GM18520 (cell line): ENCODE data around the gene PCDHAC2.

Source experiments
- ATAC-seq: cut with Tn5 transposase; IDR thresholded peaks from one replicate; pipeline ENCODE4 v1.9.1; 2021; ENCODE audit not compliant: unreplicated experiment

The PCDHAC2 gene, protein sequence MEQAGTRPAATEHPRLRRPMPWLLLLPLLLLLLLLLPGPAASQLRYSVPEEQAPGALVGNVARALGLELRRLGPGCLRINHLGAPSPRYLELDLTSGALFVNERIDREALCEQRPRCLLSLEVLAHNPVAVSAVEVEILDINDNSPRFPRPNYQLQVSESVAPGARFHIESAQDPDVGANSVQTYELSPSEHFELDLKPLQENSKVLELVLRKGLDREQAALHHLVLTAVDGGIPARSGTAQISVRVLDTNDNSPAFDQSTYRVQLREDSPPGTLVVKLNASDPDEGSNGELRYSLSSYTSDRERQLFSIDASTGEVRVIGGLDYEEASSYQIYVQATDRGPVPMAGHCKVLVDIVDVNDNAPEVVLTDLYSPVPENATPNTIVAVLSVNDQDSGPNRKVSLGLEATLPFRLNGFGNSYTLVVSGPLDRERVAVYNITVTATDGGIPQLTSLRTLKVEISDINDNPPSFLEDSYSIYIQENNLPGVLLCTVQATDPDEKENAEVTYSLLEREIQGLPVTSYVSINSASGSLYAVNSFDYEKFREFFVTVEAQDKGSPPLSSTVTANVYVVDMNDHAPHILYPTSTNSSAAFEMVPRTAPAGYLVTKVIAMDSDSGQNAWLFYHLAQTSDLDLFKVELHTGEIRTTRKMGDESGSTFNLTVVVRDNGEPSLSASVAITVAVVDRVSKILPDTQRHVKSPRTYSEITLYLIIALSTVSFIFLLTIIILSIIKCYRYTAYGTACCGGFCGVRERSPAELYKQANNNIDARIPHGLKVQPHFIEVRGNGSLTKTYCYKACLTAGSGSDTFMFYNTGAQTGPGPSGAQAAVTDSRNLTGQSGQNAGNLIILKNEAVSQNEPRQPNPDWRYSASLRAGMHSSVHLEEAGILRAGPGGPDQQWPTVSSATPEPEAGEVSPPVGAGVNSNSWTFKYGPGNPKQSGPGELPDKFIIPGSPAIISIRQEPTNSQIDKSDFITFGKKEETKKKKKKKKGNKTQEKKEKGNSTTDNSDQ

GRCh38 chr5:140966293-140967225 is at the start of gene PCDHAC2:
TSS of gene PCDHAC2 (plus strand) at chr5:140966476. CDS start at chr5:140966767, 291 bp downstream.
- no peak for ATAC-seq

DNA sequence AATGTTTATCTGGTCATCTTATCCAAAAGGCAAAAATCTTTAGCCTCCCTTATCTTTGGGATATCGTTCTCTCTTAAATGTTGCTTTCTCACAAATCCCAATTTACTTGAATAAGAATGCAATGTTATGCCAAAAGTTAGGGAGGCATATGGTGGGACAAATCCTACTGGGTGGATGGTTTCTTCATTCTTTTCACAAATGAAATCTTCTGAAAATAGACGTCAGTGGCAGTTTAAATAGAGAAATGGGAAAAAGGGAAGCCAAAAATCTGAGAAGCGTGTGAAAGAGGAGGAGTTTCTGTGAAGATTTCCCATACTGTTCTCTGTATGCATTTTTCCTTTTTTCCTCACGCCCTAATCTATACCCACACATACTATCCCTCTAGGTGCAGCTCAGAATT is 42.7 kb upstream of the PCDHAC2 start:
- ATAC-seq = no peak

DNA sequence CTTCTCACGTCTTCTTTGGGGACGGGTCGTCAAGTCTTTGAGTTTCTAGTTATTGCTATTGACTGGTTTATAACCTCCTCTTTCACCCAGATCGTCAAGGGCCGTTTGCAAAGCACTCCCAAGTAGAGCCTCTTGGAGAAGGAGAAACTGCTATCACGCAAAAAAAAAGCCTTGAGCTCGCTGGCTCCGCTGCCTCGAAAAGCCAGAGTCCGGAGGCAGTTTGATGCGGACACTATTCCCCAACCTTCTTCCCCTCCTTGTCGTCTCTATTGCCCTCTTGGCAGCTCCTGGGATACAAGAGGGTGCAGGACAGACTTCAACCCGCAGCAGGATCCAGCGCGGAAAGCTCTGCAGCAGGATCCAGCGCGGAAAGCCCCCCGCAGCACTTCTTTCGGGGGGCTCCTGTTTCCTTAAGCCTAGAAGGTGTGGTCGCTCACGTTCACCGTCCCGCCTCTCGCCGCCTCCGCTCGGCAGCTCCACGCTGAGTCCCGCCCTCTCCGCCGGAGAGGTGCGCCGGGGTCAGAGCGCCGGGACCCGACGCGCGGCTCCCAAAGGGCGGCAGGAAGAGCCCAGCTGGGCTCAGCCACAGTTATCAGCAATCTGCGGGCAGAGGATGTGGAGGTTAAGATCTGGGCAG is 40.4 kb upstream of the PCDHAC2 start, which contains the start of gene PCDHAC1:
Gene PCDHAC1 (plus strand): TSS at position 494 of the 637 bp plus-strand sequence. CDS start 594 bp downstream, outside the sequence.
- no peak for ATAC-seq

DNA sequence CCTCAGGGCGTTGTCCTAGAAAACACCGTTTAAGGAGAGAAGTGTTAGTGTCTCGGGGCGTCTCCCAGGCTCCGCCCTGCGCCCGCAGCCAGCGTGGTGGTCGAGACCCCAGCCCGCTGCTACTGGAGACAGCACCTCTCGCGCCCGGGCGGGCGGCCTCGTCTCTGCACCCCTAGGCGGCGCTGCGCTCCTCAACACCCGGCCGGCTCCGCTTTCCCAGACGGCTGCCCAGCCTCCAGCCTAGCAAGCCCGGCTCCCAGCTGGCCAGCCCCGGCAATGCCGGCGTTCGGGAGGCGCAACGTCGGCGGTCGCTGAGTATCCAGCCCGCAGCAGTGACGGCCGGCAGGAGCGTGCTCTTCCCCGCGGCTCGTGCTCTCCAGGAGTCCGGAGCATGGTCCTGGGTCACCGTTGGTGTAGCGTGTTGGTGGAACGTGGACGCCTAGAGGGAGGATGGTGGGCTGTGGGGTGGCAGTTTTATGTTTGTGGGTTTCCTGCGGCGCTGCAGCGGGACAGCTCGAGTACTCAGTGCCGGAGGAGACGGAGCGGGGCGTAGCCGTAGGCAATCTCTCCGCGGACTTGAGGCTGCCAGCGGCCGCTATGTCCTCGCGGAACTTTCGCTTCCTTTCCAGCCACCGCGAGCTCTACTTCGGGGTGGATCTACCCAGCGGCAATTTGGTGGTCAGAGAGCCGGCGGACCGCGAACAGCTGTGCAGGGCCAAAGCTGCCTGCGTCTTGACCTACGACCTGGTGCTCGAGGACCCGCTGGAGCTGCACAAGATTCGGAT is 39.6 kb upstream of the PCDHAC2 start:
- no peak for ATAC-seq

GRCh38 chr5:140927228-140927573 is 39.1 kb upstream of the PCDHAC2 start:
- no peak for ATAC-seq

DNA sequence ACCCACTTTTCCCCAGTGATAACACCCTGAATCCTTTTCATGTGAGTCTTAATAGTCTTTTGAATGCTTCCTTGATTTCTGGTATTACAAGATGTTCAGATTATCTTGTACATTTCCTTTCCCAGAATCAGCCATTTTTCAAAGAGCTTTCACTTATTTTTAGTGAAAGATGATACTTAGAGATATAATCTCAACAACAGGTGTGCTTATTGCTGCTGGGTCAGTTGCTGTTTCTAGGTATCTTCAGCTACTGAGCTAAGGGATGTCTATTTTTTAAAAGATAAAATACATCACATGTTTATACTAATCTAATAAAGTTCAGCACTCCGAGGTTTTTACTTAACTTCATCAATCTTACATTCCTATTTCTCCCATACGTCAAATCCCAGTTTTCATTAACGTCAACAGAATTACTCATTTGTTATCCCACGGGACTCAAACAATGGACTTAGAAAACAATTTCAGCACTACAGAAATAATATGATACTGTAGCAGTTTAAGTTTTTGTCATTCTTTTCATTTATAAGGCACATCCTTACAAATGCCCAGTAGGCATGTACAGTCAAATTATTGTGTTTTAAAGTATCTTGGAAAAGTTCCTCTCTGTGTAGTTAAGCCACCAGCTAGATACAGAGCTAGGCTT is 31.2 kb upstream of the PCDHAC2 start:
- no peak for ATAC-seq

GRCh38 chr5:140946578-140946977 is 19.7 kb upstream of the PCDHAC2 start:
- no peak for ATAC-seq

GRCh38 chr5:140951636-140952035 is 14.6 kb upstream of the PCDHAC2 start:
- no peak for ATAC-seq

DNA sequence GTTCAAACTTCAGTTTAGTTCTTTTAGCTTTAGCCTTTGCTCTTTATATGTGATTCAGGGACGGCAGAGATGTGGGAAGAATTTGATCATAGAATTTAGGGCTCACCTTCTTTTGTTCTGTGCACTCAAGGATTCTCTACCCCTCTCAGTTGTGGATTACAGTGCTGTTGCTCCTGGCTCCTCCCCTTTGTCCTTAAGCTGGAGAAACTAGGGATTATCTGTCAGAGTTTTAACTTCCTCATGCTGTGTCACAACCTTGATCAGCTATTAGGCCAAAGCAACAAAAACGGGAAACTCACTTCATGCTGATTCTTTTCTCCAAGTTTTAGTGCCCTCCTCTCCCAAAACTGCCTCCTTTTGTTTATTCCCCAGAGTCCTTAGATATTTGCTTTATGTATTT is 13.0 kb upstream of the PCDHAC2 start:
- ATAC-seq = no peak

- ATAC-seq = no peak
Measured at GRCh38 chr5:140962190-140962589, 4.1 kb upstream of the PCDHAC2 start.

- ATAC-seq = no peak
Measured at GRCh38 chr5:140964356-140964755, 1.9 kb upstream of the PCDHAC2 start.

GRCh38 chr5:140965905-140966292 is 377 bp upstream of the PCDHAC2 start:
- ATAC-seq = no peak

DNA sequence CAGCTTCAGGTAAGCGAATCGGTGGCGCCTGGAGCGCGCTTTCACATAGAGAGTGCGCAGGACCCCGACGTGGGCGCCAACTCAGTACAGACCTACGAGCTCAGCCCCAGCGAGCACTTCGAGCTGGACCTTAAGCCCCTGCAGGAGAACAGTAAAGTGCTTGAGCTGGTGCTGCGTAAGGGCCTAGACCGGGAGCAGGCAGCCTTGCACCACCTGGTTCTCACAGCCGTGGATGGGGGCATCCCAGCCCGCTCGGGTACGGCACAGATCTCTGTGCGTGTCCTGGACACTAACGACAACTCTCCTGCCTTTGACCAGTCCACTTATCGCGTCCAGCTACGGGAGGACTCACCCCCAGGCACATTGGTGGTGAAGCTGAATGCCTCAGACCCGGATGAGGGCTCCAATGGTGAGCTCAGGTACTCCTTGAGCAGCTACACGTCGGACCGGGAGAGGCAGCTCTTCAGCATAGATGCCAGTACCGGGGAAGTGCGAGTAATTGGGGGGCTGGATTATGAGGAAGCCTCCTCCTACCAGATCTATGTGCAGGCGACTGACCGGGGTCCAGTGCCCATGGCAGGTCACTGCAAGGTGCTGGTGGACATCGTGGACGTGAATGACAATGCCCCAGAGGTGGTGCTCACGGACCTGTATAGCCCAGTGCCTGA is 1.1 kb downstream of the PCDHAC2 start:
- ATAC-seq = no peak

GRCh38 chr5:140969880-140970279 is 3.6 kb downstream of the PCDHAC2 start:
- no peak for ATAC-seq

DNA sequence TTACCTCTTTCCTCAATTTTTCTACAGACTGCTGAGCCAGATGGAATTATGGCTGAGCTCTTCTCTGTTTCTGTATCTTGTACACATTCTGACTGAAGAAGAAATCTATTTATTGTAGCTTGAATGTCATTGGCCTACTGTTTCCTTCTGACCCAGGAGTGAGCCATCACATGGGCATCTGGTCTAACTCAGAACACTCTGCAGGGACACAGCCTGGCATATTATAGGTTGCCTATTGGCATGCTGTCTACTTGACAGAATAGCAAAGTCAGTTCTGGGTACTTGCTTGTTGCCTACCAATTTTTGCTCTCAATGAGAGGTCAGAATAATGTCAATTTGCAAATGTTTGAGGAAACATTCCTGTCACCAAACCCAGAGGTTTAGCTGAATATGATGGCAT is 7.3 kb downstream of the PCDHAC2 start:
- ATAC-seq = no peak

DNA sequence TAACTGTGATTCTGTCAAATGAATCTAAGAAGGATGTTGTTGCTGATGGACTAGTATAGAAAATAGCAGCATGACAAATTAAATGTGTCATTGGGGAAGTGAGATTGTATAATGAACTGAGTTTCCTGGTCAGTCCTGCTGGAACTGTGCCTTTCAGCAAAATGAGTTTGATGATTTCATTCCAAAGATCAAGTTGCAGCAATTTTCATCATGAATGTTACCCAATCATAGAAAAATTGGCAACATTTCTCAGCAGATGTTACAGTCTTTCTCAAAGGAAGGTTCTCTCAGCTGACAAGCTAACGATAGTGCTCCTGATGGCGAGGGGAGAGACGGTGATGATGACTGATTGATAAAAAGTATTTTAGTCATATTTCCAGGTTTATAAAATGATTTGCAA is 10.7 kb downstream of the PCDHAC2 start:
- ATAC-seq = no peak

- no peak for ATAC-seq
Measured at GRCh38 chr5:140978260-140978659, 12.0 kb downstream of the PCDHAC2 start.

- ATAC-seq = no peak
Measured at GRCh38 chr5:140978983-140979382, 12.7 kb downstream of the PCDHAC2 start.
